ENCODE data around the gene HOXB2.

DNA sequence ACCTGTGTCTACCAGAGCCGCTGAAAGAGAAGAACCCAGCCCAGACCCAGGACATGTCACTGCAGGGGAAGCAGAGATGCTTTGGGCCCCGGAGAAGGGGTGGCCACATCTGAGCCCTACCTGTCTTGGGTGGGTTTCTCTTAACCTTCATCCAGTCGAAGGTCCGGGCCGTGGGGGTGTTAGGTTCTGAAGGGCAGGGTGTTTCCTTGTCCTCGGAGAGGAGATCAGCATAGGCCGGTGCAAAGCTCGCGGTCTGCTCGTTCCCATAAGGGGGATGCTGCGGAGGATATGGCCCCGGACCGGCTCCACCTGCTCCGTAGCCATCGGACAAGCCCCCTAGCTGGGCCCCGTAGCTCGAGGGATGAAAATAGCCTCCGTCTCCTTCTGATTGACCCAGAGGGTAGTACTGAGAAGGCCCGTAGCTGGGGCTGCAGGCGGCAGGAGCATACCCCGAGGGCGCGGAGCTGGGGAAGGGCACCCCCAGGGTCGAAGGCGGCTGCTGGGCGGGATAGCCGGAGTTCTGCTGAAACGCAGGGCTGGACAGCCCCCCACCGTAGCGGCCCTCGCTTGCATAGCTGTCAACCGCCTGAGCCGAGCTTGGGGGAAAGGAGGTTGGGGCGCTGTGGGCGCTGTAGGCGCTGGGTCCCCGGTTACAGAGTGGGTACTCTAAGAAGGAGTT lies 14.6 kb downstream of the HOXB2 start:
- TF ChIP-seq, protein P1, sequence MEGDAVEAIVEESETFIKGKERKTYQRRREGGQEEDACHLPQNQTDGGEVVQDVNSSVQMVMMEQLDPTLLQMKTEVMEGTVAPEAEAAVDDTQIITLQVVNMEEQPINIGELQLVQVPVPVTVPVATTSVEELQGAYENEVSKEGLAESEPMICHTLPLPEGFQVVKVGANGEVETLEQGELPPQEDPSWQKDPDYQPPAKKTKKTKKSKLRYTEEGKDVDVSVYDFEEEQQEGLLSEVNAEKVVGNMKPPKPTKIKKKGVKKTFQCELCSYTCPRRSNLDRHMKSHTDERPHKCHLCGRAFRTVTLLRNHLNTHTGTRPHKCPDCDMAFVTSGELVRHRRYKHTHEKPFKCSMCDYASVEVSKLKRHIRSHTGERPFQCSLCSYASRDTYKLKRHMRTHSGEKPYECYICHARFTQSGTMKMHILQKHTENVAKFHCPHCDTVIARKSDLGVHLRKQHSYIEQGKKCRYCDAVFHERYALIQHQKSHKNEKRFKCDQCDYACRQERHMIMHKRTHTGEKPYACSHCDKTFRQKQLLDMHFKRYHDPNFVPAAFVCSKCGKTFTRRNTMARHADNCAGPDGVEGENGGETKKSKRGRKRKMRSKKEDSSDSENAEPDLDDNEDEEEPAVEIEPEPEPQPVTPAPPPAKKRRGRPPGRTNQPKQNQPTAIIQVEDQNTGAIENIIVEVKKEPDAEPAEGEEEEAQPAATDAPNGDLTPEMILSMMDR (IDR thresholded peaks at IDR 0.05; ENCODE audit: borderline replicate concordance, extremely low read depth, low read length, poor library complexity, severe bottlenecking) = no peak
- no peak for TF ChIP-seq EZH2 (IDR thresholded peaks at IDR 0.05; ENCODE audit: borderline replicate concordance, low read depth, low read length, severe bottlenecking)

Measured in DND-41 (cell line).